Mesendoderm (in vitro differentiated cells): ENCODE measurements around the gene FAM9A.
A peak's percentile ranks its signal among the peaks of the same experiment; 100 is the strongest.

Experiments
- DNase-seq: peaks from one replicate; pipeline ENCODE4 v3.0.0; 2013
- H2AK5ac ChIP-seq: 2 replicates; pipeline ENCODE4 v1.6.1; 2013; ENCODE audit warnings: low read length, inconsistent platforms
- H2BK120ac ChIP-seq: 2 replicates; pipeline ENCODE4 v1.6.1; 2013; ENCODE audit warnings: low read depth, mild to moderate bottlenecking, low read length, moderate library complexity, mixed read lengths
- H2BK15ac ChIP-seq: replicated peaks from 2 replicates; pipeline ENCODE4 v1.6.1; 2013; ENCODE audit warnings: low read depth, mild to moderate bottlenecking, moderate library complexity
- H2BK5ac ChIP-seq: 2 replicates; pipeline ENCODE4 v1.6.1; 2013; ENCODE audit warnings: low read length, inconsistent platforms
- H3K18ac ChIP-seq: 2 replicates; pipeline ENCODE4 v1.6.1; 2013; ENCODE audit warnings: mild to moderate bottlenecking, low read length, mixed read lengths
- H3K23ac ChIP-seq: one replicate; pipeline ENCODE4 v1.6.1; 2013; ENCODE audit warnings: low read length
- H3K27ac ChIP-seq: 2 replicates; pipeline ENCODE4 v1.5.1; 2013; ENCODE audit warnings: low read depth, mild to moderate bottlenecking, inconsistent platforms, low read length, moderate library complexity
- H3K27me3 ChIP-seq: 2 replicates; pipeline ENCODE4 v1.6.1; 2013; ENCODE audit warnings: low read length, control low read depth, mild to moderate bottlenecking, inconsistent platforms; ENCODE audit not compliant: insufficient read depth, poor library complexity
- H3K36me3 ChIP-seq: 2 replicates; pipeline ENCODE4 v1.6.1; 2013; ENCODE audit warnings: low read length, inconsistent platforms; ENCODE audit not compliant: control insufficient read depth, insufficient read depth
- H3K4ac ChIP-seq: one replicate; pipeline ENCODE4 v1.6.1; 2013; ENCODE audit warnings: low read depth, mild to moderate bottlenecking, low read length, moderate library complexity
- H3K4me1 ChIP-seq: 2 replicates; pipeline ENCODE4 v1.6.1; 2013; ENCODE audit warnings: low read depth, low read length, inconsistent platforms; ENCODE audit not compliant: control insufficient read depth
- H3K4me2 ChIP-seq: 2 replicates; pipeline ENCODE4 v1.6.1; 2013; ENCODE audit warnings: low read length
- H3K4me3 ChIP-seq: 2 replicates; pipeline ENCODE4 v1.5.1; 2013; ENCODE audit warnings: mild to moderate bottlenecking, low read length
- H3K56ac ChIP-seq: one replicate; pipeline ENCODE4 v1.6.1; 2013; ENCODE audit warnings: low read length
- H3K79me1 ChIP-seq: 2 replicates; pipeline ENCODE4 v1.6.1; 2013; ENCODE audit warnings: low read length, inconsistent platforms
- H3K79me2 ChIP-seq: 2 replicates; pipeline ENCODE4 v1.6.1; 2013; ENCODE audit warnings: mild to moderate bottlenecking, low read length; ENCODE audit not compliant: control insufficient read depth, insufficient read depth
- H3K9ac ChIP-seq: 2 replicates; pipeline ENCODE4 v1.6.1; 2013; ENCODE audit warnings: low read length, inconsistent platforms
- H4K5ac ChIP-seq: one replicate; pipeline ENCODE4 v1.6.1; 2013; ENCODE audit warnings: low read length
- H4K8ac ChIP-seq: one replicate; pipeline ENCODE4 v1.6.1; 2013; ENCODE audit warnings: low read depth, mild to moderate bottlenecking, control low read depth, low read length, moderate library complexity
- WGBS: extraction: QIAGEN DNeasy Blood & Tissue Kit; methylation state at CpG from one replicate; pipeline ENCODE4 v1.1.7; 2013; ENCODE audit warnings: low lambda C conversion rate, missing lambda C conversion rate; ENCODE audit not compliant: insufficient coverage; ENCODE audit errors: extremely low coverage; 5-methylcytosine and 5-hydroxymethylcytosine counted together

The FAM9A gene

GRCh38 chrX:8815460-8816065, 14.4 kb upstream of the FAM9A start:
- Histone ChIP-seq H3K9ac (no peak overlapping the region), H3K4me3 (no peak overlapping the region), H3K4me2 (no peak overlapping the region), H3K18ac (no peak overlapping the region), H3K79me2 (no peaks in the 10 kb centered on the region), H3K4me1 (no peaks in the 10 kb centered on the region), H3K4ac (no peak overlapping the region), H3K79me1 (no peaks in the 10 kb centered on the region), H3K23ac (no peak overlapping the region), H4K8ac (no peak overlapping the region), H4K5ac (no peak overlapping the region), H2BK15ac (no peak overlapping the region), H3K27me3 (no peaks in the 10 kb centered on the region), H3K36me3 (no peaks in the 10 kb centered on the region), H3K27ac (no peak overlapping the region), H3K56ac (no peak overlapping the region), H2BK5ac (no peak overlapping the region), H2BK120ac (no peak overlapping the region), H2AK5ac (no peak overlapping the region)
- DNase-seq, result peak; percentile 74

GRCh38 chrX:8813036-8813435, 11.9 kb upstream of the FAM9A start:
- WGBS, result no CpG with 5 or more reads among the region's 2 CpGs
- Histone ChIP-seq H4K5ac (no peak overlapping the region), H2BK5ac (no peak overlapping the region), H3K27ac (no peak overlapping the region), H2BK120ac (no peak overlapping the region), H3K56ac (no peak overlapping the region), H3K18ac (no peak overlapping the region), H3K79me1 (no peaks in the 10 kb centered on the region), H3K23ac (no peak overlapping the region), H3K4me3 (no peak overlapping the region), H3K4me2 (no peak overlapping the region), H3K27me3 (no peaks in the 10 kb centered on the region), H3K36me3 (no peaks in the 10 kb centered on the region), H3K4me1 (no peaks in the 10 kb centered on the region), H3K9ac (no peak overlapping the region), H3K79me2 (no peaks in the 10 kb centered on the region), H4K8ac (no peak overlapping the region), H2BK15ac (no peak overlapping the region), H2AK5ac (no peak overlapping the region), H3K4ac (no peak overlapping the region)
- DNase-seq, result peak; percentile 5

GRCh38 chrX:8811611-8812010, 10.4 kb upstream of the FAM9A start:
- H2AK5ac ChIP-seq, result no peak overlapping the region
- no peak overlapping the region for H3K4me2 ChIP-seq
- H2BK5ac ChIP-seq, result no peak overlapping the region
- H3K4me1 ChIP-seq, result no peaks in the 10 kb centered on the region
- H2BK15ac ChIP-seq, result no peak overlapping the region
- H3K56ac ChIP-seq, result no peak overlapping the region
- no peak overlapping the region for H3K9ac ChIP-seq
- no peaks in the 10 kb centered on the region for H3K27me3 ChIP-seq
- no peaks in the 10 kb centered on the region for H3K79me1 ChIP-seq
- no peak overlapping the region for H3K4me3 ChIP-seq
- no peak overlapping the region for H3K18ac ChIP-seq
- no peak overlapping the region for H4K8ac ChIP-seq
- H3K27ac ChIP-seq, result no peak overlapping the region
- no peak overlapping the region for H3K4ac ChIP-seq
- no peaks in the 10 kb centered on the region for H3K36me3 ChIP-seq
- H3K79me2 ChIP-seq, result no peaks in the 10 kb centered on the region
- H2BK120ac ChIP-seq, result no peak overlapping the region
- WGBS, result no CpG with 5 or more reads among the region's 3 CpGs
- H4K5ac ChIP-seq, result no peak overlapping the region
- H3K23ac ChIP-seq, result no peak overlapping the region
- DNase-seq, result no peak

DNA sequence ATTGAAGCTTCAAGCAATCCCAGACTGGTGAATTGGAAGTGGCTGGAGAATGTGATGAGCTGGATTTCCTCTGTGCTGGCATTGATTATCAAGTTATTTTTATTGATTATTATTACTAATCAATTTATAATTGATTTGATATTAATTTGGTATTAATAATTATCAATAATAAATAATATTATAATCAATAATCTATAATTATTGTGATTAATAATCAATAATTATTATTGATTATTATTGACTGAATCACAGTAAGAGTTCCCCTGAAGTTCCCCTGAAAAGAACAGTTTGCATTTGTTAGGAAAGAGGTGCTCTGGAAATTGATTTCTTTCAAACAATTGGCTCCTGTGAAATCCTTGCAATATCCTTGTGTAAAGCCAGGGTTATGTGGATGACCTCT, 7.5 kb upstream of the FAM9A start:
- Histone ChIP-seq H3K4me2 (no peak overlapping the region), H4K5ac (no peak overlapping the region), H3K4ac (no peak overlapping the region), H2BK15ac (no peak overlapping the region), H2BK120ac (no peak overlapping the region), H3K79me2 (no peaks in the 10 kb centered on the region), H3K36me3 (no peaks in the 10 kb centered on the region), H3K23ac (no peak overlapping the region), H3K56ac (no peak overlapping the region), H3K18ac (no peak overlapping the region), H2AK5ac (no peak overlapping the region), H3K9ac (no peak overlapping the region), H4K8ac (no peak overlapping the region), H3K27ac (no peak overlapping the region), H3K79me1 (no peaks in the 10 kb centered on the region), H3K27me3 (no peaks in the 10 kb centered on the region), H3K4me3 (no peak overlapping the region), H3K4me1 (no peaks in the 10 kb centered on the region), H2BK5ac (no peak overlapping the region)
- no peak for DNase-seq

DNA sequence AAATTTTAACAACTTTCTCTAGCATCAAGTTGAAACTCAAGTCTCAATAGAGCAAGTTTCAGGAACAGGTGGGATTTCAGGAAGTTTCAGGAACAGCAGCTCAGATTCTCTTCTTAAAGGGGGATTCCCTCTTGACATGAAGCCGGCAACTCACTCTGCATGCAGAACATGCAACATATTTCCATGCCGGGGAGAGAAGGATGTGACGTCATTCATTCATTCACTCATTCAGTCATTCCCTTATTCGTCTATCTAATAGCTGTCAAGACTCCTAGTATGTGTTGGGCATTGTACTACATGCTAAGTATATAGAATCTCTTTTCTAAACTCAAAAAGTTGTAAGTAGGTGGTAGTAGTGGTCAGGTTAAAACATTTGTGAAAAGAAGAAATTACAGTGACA, 4.8 kb upstream of the FAM9A start:
- no peak overlapping the region for H2BK5ac ChIP-seq
- no peak overlapping the region for H3K23ac ChIP-seq
- H3K4ac ChIP-seq, result no peak overlapping the region
- no peak overlapping the region for H4K5ac ChIP-seq
- WGBS, result no CpG with 5 or more reads among the region's 4 CpGs
- no peak overlapping the region for H3K27ac ChIP-seq
- H2BK15ac ChIP-seq, result no peak overlapping the region
- no peak for DNase-seq
- H3K9ac ChIP-seq, result no peak overlapping the region
- no peaks in the 10 kb centered on the region for H3K4me1 ChIP-seq
- H3K18ac ChIP-seq, result no peak overlapping the region
- H4K8ac ChIP-seq, result no peak overlapping the region
- no peak overlapping the region for H3K4me2 ChIP-seq
- H3K79me1 ChIP-seq, result no peaks in the 10 kb centered on the region
- H3K36me3 ChIP-seq, result no peaks in the 10 kb centered on the region
- no peaks in the 10 kb centered on the region for H3K79me2 ChIP-seq
- H3K27me3 ChIP-seq, result no peaks in the 10 kb centered on the region
- H2AK5ac ChIP-seq, result no peak overlapping the region
- no peak overlapping the region for H3K56ac ChIP-seq
- no peak overlapping the region for H2BK120ac ChIP-seq
- H3K4me3 ChIP-seq, result no peak overlapping the region

DNA sequence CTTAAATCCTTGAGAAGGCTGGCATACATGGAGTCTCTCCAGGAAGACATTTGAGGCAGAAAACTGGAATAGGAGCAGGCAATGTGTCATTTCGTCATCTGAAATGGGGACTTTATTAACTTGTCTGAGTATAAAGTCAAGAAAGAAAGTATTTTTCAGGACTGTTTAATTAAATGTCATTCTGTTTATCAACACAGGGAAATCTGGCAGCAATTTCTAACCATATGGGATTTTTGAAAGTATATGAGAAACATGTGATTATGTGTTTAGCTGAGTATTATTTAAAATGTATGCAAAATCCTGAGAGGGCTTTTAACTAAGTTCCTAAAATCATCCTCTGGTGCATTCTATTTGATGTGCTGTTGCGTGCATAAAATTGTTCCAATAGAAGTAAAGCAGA, 3.9 kb upstream of the FAM9A start:
- no peak overlapping the region for H2BK5ac ChIP-seq
- no peaks in the 10 kb centered on the region for H3K27me3 ChIP-seq
- no peak overlapping the region for H3K4me2 ChIP-seq
- no peak overlapping the region for H4K8ac ChIP-seq
- no peak overlapping the region for H3K56ac ChIP-seq
- no peak overlapping the region for H3K27ac ChIP-seq
- WGBS, result no CpG with 5 or more reads among the region's 2 CpGs
- no peaks in the 10 kb centered on the region for H3K4me1 ChIP-seq
- no peaks in the 10 kb centered on the region for H3K79me1 ChIP-seq
- no peak overlapping the region for H2BK120ac ChIP-seq
- H3K4me3 ChIP-seq, result no peak overlapping the region
- no peaks in the 10 kb centered on the region for H3K79me2 ChIP-seq
- no peak overlapping the region for H3K9ac ChIP-seq
- H3K36me3 ChIP-seq, result no peaks in the 10 kb centered on the region
- no peak overlapping the region for H3K4ac ChIP-seq
- no peak overlapping the region for H4K5ac ChIP-seq
- no peak overlapping the region for H3K18ac ChIP-seq
- no peak overlapping the region for H2AK5ac ChIP-seq
- H2BK15ac ChIP-seq, result no peak overlapping the region
- H3K23ac ChIP-seq, result no peak overlapping the region
- no peak for DNase-seq
